ENCODE results near the gene BBX.
"Not testable (repeated sequence)": the region's sequence is repeated elsewhere in the genome, so short reads cannot be mapped to it uniquely, and the experiment has no call there.

Gene BBX

GRCh38 chr3:107810171-107811071, 287.7 kb downstream of the BBX start:
- DNase-seq: no peak

DNA sequence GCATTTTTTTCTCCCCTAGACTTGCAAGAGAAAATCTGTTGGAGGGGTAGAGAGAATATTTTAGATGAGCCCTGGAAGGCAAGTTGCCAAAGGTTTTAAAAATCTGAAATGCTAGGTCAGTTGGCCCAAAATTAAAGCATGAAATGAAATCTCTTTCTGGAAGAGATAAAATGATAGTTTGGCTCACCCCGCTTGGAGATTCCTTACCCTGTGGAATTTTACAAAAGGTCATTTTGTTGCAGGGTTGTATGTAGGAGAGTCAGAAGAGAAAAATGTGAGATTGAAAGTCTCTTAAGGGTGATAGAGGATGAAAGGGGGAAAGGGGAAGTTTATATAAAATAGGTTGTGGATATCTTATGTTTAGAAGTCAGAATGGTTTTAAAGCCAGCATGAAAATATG, 290.3 kb downstream of the BBX start:
- DNase-seq: no peak

DNA sequence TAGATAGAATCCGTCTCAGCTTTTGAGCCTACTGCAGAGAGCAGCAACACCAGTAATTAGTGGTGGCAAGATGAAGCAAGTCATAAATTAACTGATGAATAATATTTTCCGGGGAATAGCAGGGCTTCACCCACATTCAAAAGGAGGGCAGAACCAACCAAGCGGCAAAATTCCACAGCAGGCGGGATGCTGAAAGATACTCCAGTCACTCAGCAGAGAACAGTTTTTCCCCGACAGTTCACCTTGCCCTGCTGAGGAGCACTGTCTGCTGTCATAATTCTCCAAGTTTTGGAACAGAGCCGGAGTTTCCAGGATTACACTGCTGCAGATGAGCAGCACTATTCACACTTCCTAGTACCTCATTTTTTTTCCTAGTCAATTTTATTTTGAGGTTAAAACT, 293.3 kb downstream of the BBX start:
- DNase-seq: no peak

DNA sequence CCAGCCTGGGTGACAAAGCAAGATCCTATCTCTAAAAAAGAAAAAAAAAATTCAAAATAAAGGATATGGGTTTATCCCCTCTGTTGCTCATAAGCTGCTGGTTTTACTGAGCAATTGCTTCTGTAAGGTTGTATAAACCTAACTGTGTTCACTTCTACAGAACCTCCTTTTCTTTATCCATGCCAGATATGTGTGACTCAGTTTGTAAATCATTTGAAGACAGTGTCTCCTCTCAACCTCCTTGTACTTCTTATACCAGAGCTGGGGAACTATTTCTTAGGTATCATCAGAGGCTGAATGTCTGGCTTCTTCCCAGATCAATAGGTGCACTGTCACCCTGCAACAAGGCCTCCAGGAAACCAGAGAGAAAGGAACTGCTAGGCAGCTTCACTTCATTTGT, 294.3 kb downstream of the BBX start:
- no peak for DNase-seq

DNA sequence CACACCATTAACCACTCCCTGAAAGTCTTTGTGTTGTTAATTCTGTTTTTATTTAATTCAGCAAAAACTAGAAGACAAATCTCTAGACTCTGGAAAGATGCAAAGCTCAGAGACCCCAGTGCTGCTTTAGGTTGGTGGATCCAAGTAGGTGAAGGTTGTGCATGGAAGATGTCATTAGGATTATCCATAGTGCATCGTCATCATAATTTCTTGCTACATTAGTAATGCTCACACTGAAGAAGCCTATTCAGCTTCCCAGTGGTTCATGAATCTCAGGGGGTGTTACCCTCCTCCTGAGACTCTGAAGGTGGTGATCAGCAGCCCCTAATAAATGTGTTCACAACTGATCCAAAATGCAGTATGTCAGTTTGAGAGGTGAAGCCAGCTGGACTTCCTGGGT, 295.3 kb downstream of the BBX start:
- no peak for DNase-seq

DNA sequence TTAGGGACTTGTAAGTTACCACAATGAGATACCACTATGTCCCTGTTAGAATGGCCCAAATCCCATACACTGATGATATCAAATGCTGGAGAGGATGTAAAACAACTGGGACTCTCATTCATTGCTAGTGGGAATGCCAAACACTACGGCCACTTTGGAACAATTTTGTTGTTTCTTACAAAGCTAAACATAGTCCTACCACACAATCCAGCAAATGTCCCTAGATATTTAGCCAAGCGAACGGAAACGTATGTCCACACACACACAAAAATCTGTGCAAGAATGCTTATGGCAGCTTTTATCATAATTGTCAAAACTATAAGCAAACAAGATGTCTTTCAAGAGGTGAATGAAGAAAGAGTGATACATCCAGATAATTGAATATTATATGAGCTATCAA, 296.9 kb downstream of the BBX start:
- no peak for DNase-seq

GRCh38 chr3:107822308-107822707, 299.5 kb downstream of the BBX start:
- DNase-seq: no peak

- no peak for DNase-seq
These were observed 302.1 kb downstream of the BBX start for GRCh38 chr3:107824822-107825371.

DNA sequence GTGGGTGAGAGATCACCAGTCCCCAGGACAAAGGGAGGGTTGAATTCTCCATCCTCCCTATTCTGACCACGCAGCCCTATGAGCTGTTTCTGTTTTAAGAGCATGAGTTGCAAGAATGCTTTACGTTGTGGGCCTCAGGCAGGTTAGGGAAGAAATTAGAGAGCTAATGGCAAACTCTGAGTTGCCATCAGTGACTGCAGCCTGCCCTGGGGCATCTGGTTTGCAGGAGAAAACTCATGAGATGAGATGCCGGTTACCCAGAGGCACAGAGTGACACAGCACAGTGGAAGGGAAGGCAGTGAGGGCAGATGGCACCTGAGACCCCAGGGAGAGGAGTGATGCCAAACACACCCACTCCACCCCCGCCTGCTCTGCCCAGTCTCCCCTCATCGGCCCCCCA, 302.8 kb downstream of the BBX start:
- peak; percentile 35 for DNase-seq

DNA sequence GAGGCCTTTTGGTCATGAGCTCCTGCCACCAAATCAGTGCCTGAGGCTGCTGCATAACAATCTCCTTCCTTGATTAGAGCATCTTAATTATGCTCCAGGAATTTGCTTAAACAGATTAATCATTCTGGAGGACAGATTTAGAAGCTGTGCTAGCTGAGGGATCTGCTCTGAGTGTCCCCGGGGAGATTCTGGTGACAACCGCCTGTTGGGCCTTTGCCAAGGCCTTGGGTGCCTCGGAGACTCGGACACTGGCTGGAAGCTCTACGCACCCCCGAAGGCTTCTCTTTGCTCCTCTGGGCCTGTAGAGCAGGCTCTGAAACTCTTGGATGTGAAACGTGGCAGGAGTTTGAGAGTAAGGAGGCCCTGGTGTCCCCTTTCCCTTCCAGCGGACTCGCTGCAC, 304.0 kb downstream of the BBX start:
- DNase-seq: no peak

- no peak for DNase-seq
These were observed 306.4 kb downstream of the BBX start for GRCh38 chr3:107829185-107829584.

- no peak for DNase-seq
These were observed 308.8 kb downstream of the BBX start for GRCh38 chr3:107831590-107831989.

- no peak for DNase-seq
These were observed 310.3 kb downstream of the BBX start for GRCh38 chr3:107833043-107833442.

- no peak for DNase-seq
These were observed 311.1 kb downstream of the BBX start for GRCh38 chr3:107833722-107834416.

GRCh38 chr3:107835001-107835400, 312.2 kb downstream of the BBX start:
- DNase-seq: not testable (repeated sequence)

DNA sequence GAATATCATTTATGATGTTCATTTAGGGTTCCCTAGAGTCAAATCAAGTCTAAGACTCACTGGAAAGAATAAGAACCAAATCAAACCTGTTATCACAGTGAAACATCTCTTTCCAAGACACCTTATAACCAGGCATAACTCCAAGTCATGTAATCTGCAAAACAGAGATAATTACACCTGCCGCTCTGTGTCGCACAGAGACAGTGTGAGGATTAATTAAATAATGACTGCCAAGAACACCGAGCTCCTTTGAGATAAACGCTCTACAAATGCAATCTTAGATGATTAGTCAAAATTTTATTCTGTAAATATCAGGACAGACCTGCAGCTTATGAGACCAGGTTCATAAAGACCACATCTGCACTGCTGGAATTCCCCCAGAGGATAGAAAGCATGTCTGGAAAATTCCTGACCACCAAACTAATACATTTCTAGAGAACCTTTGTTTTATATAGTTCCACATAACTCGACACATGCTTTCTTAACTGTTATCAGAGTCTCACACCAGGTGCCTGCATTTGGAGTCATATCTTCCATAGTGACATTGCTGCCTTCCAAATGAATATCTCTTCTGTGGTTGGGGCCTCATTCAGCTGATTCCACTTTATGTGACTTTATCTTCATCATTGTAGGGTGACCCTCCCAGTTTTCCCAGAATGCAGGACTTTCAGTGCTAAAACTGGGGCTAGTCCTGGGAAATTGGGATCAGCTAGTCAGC, 315.3 kb downstream of the BBX start:
- no peak for DNase-seq

DNA sequence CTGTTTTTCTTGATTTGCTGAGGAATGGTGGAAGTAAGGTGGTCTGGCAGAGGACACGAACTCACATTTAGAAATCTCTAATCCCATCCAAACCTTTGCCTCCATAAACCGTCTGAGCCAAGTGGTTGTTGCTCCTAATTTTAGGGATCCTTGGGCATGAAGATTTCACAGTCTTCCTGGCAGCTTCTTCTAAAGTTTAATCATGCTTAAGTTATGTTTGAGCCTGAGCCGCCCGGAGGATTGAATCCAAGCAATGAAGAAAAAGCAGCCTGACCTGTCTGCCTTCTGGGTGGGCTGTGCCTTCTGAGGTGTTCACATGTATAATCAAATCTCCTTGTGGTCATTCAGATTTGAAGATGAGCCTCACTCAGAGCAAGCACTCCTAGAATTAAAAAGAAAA, 319.1 kb downstream of the BBX start:
- DNase-seq: no peak

- DNase-seq: no peak
These were observed 320.2 kb downstream of the BBX start for GRCh38 chr3:107842940-107843339.

DNA sequence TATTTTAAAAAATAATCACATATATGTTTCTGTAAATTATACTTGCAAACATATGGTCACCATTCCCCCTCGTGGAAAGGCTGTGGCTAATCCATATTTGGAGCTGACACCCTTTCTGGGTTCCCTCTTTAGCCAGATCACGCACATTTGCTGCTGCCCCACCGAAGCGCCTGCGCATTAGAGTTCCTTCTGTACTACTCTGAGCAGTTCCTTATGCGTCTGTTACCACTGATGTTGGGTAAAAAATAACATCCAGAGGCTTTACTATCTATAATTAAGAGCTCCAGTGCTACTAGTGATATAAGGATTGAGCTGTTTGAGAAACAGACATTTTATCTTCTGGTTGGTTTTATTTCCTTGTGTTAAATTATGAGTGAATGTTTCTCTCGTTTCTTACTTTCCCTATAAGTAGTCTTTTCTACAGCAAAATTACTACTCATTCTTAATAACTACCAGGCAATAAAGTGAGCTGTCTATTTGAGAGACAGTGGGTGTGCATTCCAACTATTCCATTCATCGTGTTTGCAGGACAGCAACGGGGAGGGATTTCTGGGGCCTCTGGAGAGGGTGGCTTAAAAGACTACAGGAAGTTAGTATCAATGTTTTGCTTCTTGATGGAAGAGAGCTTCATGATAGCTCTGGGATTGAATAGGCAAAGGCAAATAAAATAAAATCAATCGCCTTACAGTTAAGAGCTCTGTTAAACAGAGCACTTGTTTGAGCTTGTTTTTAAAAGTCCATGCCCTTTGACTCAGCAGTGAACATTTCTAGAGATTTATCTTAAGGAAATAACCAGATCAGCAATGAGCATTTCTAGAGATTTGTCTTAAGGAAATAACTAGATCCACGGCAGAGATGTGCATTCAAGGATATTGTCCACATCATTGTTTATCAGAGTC, 322.9 kb downstream of the BBX start:
- DNase-seq: no peak

- DNase-seq: no peak
These were observed 323.6 kb downstream of the BBX start for GRCh38 chr3:107846279-107846852.

DNA sequence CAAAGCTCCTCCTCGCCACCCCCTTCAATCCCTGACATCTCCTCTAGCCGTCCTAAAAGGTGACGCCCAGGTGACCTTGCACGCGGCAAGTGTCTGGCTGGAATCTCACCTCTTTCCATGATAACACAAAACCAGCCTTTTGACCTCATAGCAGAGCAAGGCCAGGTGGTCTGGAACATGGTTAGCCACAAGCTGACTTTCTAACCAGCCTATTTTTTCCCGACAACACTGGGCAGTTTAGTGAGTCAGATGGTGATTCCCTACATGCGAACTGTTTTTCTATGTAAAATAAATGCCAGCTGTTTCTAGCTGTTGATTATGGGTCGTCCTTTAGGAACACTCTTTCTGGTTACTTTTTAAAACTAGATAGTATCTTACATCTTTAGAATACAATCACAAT, 325.0 kb downstream of the BBX start:
- no peak for DNase-seq

- no peak for DNase-seq
These were observed 325.7 kb downstream of the BBX start for GRCh38 chr3:107848351-107848915.

All from NCI-H1694 (cell line).